SU-DHL-6 (cell line): ENCODE results near the gene NFE2L3.
A peak's percentile ranks its signal among the peaks of the same experiment; 100 is the strongest.

ENCODE experiments used
- H2AFZ ChIP-seq: fragments of 200-600 bp; sonication (generic); 2 replicates; pipeline ENCODE4 v1.6.1; 2014; ENCODE audit warnings: low read depth, mild to moderate bottlenecking, moderate library complexity, mixed read lengths, antibody characterized with exemption, low read length; ENCODE audit not compliant: severe bottlenecking
- H3F3A ChIP-seq: fragments of 200-600 bp; shearing (Covaris generic); 2 replicates; pipeline ENCODE4 v1.6.0; 2016; ENCODE audit warnings: antibody characterized with exemption, mild to moderate bottlenecking; ENCODE audit not compliant: insufficient read depth
- H3K27ac ChIP-seq: fragments of 200-600 bp; sonication (generic); 2 replicates; pipeline ENCODE4 v1.5.1; 2016; ENCODE audit warnings: low read depth, mild to moderate bottlenecking, low read length, moderate library complexity, mixed read lengths
- H3K27me3 ChIP-seq: fragments of 200-600 bp; sonication (generic), shearing (Covaris generic); 2 replicates; pipeline ENCODE4 v1.6.0; 2014; ENCODE audit warnings: mild to moderate bottlenecking, low read length
- H3K36me3 ChIP-seq: fragments of 200-600 bp; sonication (generic); 2 replicates; pipeline ENCODE4 v1.6.1; 2014; ENCODE audit warnings: mild to moderate bottlenecking, low read length, mixed read lengths
- H3K4me2 ChIP-seq: fragments of 300-600, 200-600 bp; shearing (Covaris generic), sonication (generic); 2 replicates; pipeline ENCODE4 v1.6.0; 2014; ENCODE audit warnings: low read length, low read depth, mild to moderate bottlenecking; ENCODE audit not compliant: poor library complexity, severe bottlenecking
- H3K4me3 ChIP-seq: fragments of 200-600 bp; sonication (generic); 2 replicates; pipeline ENCODE4 v1.5.1; 2014; ENCODE audit warnings: antibody characterized with exemption, low read length, mild to moderate bottlenecking, mixed read lengths; ENCODE audit not compliant: insufficient read depth, poor library complexity, severe bottlenecking
- H3K79me2 ChIP-seq: fragments of 200-600 bp; sonication (generic); 2 replicates; pipeline ENCODE4 v1.6.1; 2014; ENCODE audit warnings: mild to moderate bottlenecking, low read length, moderate library complexity; ENCODE audit not compliant: insufficient read depth
- H3K9ac ChIP-seq: fragments of 200-600 bp; sonication (generic); 2 replicates; pipeline ENCODE4 v1.7.0; 2014; ENCODE audit warnings: mild to moderate bottlenecking, low read length
- H3K9me2 ChIP-seq: fragments of 200-600 bp; sonication (generic); replicated peaks from 2 replicates; pipeline ENCODE4 v1.6.1; 2014; ENCODE audit warnings: low read length; ENCODE audit not compliant: insufficient read depth
- H3K9me3 ChIP-seq: fragments of 200-600 bp; sonication (generic); 2 replicates; pipeline ENCODE4 v1.6.1; 2014; ENCODE audit warnings: low read length, mixed read lengths; ENCODE audit not compliant: insufficient read depth
- H4K20me1 ChIP-seq: fragments of 200-600 bp; sonication (generic); 2 replicates; pipeline ENCODE4 v1.6.1; 2014; ENCODE audit warnings: low read depth, mild to moderate bottlenecking, antibody characterized with exemption, low read length, moderate library complexity, mixed read lengths
- EZH2phosphoT487 ChIP-seq: fragments of 200-600 bp; sonication (generic), shearing (Covaris generic); conservative IDR thresholded peaks from 2 replicates; pipeline ENCODE4 v1.6.1; 2018; ENCODE audit warnings: mild to moderate bottlenecking, antibody characterized with exemption, low read length, moderate library complexity, mixed read lengths
- TF ChIP-seq, protein P1 (sequence below): fragments of 200-600 bp; sonication (generic); IDR thresholded peaks from one replicate; pipeline ENCODE4 v1.5.1; 2017; ENCODE audit warnings: antibody characterized with exemption, mild to moderate bottlenecking, low read length, moderate library complexity; ENCODE audit not compliant: insufficient read depth, poor library complexity, severe bottlenecking

NFE2L3 gene

GRCh38 chr7:26187380-26188205 lies 35.6 kb downstream of the NFE2L3 start:
- no peak for TF ChIP-seq EZH2phosphoT487
- TF ChIP-seq, protein P1, sequence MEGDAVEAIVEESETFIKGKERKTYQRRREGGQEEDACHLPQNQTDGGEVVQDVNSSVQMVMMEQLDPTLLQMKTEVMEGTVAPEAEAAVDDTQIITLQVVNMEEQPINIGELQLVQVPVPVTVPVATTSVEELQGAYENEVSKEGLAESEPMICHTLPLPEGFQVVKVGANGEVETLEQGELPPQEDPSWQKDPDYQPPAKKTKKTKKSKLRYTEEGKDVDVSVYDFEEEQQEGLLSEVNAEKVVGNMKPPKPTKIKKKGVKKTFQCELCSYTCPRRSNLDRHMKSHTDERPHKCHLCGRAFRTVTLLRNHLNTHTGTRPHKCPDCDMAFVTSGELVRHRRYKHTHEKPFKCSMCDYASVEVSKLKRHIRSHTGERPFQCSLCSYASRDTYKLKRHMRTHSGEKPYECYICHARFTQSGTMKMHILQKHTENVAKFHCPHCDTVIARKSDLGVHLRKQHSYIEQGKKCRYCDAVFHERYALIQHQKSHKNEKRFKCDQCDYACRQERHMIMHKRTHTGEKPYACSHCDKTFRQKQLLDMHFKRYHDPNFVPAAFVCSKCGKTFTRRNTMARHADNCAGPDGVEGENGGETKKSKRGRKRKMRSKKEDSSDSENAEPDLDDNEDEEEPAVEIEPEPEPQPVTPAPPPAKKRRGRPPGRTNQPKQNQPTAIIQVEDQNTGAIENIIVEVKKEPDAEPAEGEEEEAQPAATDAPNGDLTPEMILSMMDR, result no peak
- Histone ChIP-seq H3K4me3 (no peak overlapping the region), H3K9me2 (no peaks in the 10 kb centered on the region), H3K9me3 (no peaks in the 10 kb centered on the region), H3F3A (peaks cover 99% of the 10 kb centered on the region), H3K27me3 (no peaks in the 10 kb centered on the region), H3K36me3 (peaks cover 40% of the 10 kb centered on the region), H3K9ac (no peak overlapping the region), H2AFZ (no peak overlapping the region), H3K79me2 (peaks cover 14% of the 10 kb centered on the region), H3K4me2 (no peak overlapping the region), H4K20me1 (peaks cover 41% of the 10 kb centered on the region), H3K27ac (peak overlapping the region; percentile 54)

DNA sequence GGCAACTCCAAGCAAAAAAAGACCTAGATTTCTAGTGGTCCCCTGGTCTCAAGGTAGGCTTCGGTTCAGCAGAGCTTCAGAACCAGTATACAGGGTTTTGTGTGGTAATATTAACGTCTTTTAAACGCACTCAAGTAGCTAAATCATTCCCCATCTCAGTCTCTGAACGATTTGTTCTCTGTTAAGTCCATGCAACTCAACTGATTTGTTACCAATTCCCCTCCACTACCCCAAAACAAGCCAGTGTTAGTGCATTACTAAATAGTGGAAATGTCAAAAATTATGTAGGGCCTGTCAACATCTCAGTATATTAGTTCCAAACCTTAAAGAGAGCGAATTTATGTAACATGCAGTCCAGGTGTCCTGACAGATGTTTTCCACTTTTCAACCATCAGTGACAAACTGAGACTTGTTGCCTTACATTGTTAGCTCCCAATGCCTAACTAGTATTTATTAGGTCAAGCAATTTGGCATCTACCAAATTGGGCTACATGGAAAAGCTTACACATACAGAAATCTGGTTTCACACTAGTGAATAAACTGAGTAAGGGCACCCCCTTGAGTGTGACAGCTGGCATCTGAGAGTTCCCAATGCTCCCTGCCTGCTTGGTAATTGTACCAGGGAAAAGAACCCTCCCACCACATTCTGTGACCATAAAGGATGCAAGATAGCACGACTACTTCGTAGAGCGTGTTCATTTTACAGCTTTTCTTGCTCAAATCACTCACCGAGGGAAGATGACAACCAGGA lies 36.4 kb downstream of the NFE2L3 start:
- H3K36me3 ChIP-seq, result peaks cover 48% of the 10 kb centered on the region
- H3K9me3 ChIP-seq, result no peaks in the 10 kb centered on the region
- H4K20me1 ChIP-seq, result peaks cover 48% of the 10 kb centered on the region
- no peaks in the 10 kb centered on the region for H3K27me3 ChIP-seq
- no peak overlapping the region for H3K9ac ChIP-seq
- TF ChIP-seq, protein P1, result no peak
- no peak for TF ChIP-seq EZH2phosphoT487
- peak overlapping the region; percentile 54 for H3K27ac ChIP-seq
- H3K9me2 ChIP-seq, result no peaks in the 10 kb centered on the region
- H3K79me2 ChIP-seq, result peaks cover 22% of the 10 kb centered on the region
- H3F3A ChIP-seq, result peaks cover 99% of the 10 kb centered on the region
- no peak overlapping the region for H2AFZ ChIP-seq
- no peak overlapping the region for H3K4me2 ChIP-seq
- no peak overlapping the region for H3K4me3 ChIP-seq

DNA sequence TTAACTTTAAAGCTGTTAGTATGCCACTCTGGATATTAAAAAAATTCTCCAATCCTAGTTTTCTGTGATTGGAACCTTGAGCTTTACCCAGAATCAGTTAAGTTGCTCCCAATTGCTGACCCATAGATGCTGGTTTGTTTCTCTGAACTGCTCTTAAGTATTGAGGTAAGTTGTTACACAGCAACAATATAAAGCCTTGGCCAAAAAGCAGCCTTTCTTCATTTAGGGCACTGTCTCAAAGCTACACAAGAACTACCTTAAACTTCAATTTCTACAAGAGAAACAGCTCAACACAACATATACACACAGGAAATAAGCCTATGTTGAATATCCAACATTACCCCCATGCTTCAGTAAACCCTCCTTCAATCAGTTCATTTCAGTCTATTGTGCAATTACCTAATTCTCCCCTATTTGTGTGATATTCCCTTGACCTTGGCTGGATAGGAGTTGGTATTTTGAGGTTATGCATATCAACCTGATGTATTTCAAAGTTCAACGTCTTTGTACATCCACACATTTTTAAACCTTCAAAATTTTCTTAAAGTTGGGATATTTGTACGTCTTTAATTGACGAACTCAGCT lies 37.1 kb downstream of the NFE2L3 start:
- TF ChIP-seq, protein P1, result no peak
- TF ChIP-seq EZH2phosphoT487, result no peak
- Histone ChIP-seq H2AFZ (no peak overlapping the region), H3K4me2 (no peak overlapping the region), H3K27ac (peak overlapping the region; percentile 54; the same call in 1 of the 2 replicates), H4K20me1 (peaks cover 55% of the 10 kb centered on the region), H3K79me2 (peaks cover 29% of the 10 kb centered on the region), H3F3A (peaks cover 99% of the 10 kb centered on the region), H3K36me3 (peaks cover 55% of the 10 kb centered on the region), H3K9ac (no peak overlapping the region), H3K9me2 (no peaks in the 10 kb centered on the region), H3K27me3 (no peaks in the 10 kb centered on the region), H3K4me3 (no peak overlapping the region), H3K9me3 (no peaks in the 10 kb centered on the region)
